K562 (cell line): ENCODE measurements around the gene TLCD1. TPM values are rescaled to one million over a fixed set of nuclear protein-coding genes. Genes with fewer than 3 reads are reported as not detected.
A peak's percentile ranks its signal among the peaks of the same experiment; 100 is the strongest.

Source experiments
- BACH1 ChIP-seq: fragments of 200-800 bp; sonication (Bioruptor generic); IDR thresholded peaks from 2 replicates; pipeline ENCODE4 v1.6.1; 2016; ENCODE audit warnings: missing genetic modification characterization, missing compliant biosample characterization
- CBFA2T3 ChIP-seq: fragments of 450-650 bp; IDR thresholded peaks from 2 replicates; pipeline ENCODE4 v1.6.1; 2017
- CBX3 ChIP-seq, 2 experiments: IDR thresholded peaks; 1 replicate in 1 of 2; 2 replicates in 1 of 2; pipeline ENCODE4 v1.6.1; 2012; ENCODE audit warnings: inconsistent platforms in 2 of 2, low read length in 2 of 2, borderline replicate concordance in 1 of 2, control low read depth in 1 of 2
- CREM ChIP-seq: IDR thresholded peaks from 2 replicates; pipeline ENCODE4 v1.6.1; 2014; ENCODE audit warnings: antibody characterized with exemption, low read depth
- CUX1 ChIP-seq: fragments of 200-800 bp; sonication (Bioruptor generic); IDR thresholded peaks from 2 replicates; pipeline ENCODE4 v1.6.1; 2016; ENCODE audit warnings: missing genetic modification characterization, missing compliant biosample characterization
- ETV1 ChIP-seq: fragments of 450-650 bp; conservative IDR thresholded peaks from 2 replicates; pipeline ENCODE4 v1.6.1; 2016; ENCODE audit warnings: missing genetic modification characterization, control low read depth, low read depth, missing compliant biosample characterization
- HMG20B ChIP-seq: fragments of 250-450 bp; sonication (Bioruptor Pico); IDR thresholded peaks from 2 replicates; pipeline ENCODE4 v1.5.0; 2021; ENCODE audit warnings: mild to moderate bottlenecking
- KDM1A ChIP-seq, 2 experiments: fragments of 450-650 bp; IDR thresholded peaks; 2 replicates each; pipeline ENCODE4 v1.6.1; 2016; ENCODE audit warnings: mild to moderate bottlenecking in 2 of 2
- LARP7 ChIP-seq: fragments of 450-650 bp; IDR thresholded peaks from 2 replicates; pipeline ENCODE4 v1.6.1; 2016
- LCOR ChIP-seq: sonication (generic); formaldehyde crosslinking; IDR thresholded peaks from 2 replicates; pipeline ENCODE4 v1.8.0; 2022; ENCODE audit warnings: mild to moderate bottlenecking, missing genetic modification reagents
- MLLT1 ChIP-seq, 2 experiments: fragments of 450-650 bp; IDR thresholded peaks; 2 replicates each; pipeline ENCODE4 v1.6.1; 2016
- MTA2 ChIP-seq: fragments of 450-650 bp; IDR thresholded peaks from 2 replicates; pipeline ENCODE4 v1.6.1; 2016; ENCODE audit warnings: low read depth
- MYC ChIP-seq, 2 experiments: fragments of 250-450 bp in 1 of 2; sonication (Bioruptor Pico) in 1 of 2; IDR thresholded peaks; 2 replicates each; pipeline versions ENCODE4 v1.5.1 to v1.6.1; 2012 to 2021; ENCODE audit warnings: low read depth in 2 of 2, borderline replicate concordance in 1 of 2, improper control_type of control experiment in 1 of 2, low read length in 1 of 2, mild to moderate bottlenecking in 1 of 2, moderate library complexity in 1 of 2
- RAD21 ChIP-seq, 2 experiments: fragments of 250-450 bp in 1 of 2; fragments of 450-650 bp in 1 of 2; sonication (Bioruptor Pico) in 1 of 2; formaldehyde crosslinking in 1 of 2; IDR thresholded peaks in 1 of 2; conservative IDR thresholded peaks in 1 of 2; 2 replicates each; pipeline versions ENCODE4 v1.4.0 to v1.8.0; 2020 to 2022; ENCODE audit warnings: mild to moderate bottlenecking in 2 of 2, moderate library complexity in 1 of 2
- RFX7 ChIP-seq: fragments of 250-450 bp; sonication (Bioruptor Pico); IDR thresholded peaks from 2 replicates; pipeline ENCODE4 v1.5.1; 2021; ENCODE audit warnings: mild to moderate bottlenecking
- polyA plus RNA-seq, 8 experiments: library from polyadenylated mRNA; depleted of rRNA in 4 of 8; stranded (reverse) in 5 of 8; unstranded in 3 of 8; fragments of >200 nt; fragmentation: Nextera tagmentation in 2 of 8; fragmentation: Illumina TruSeq in 1 of 8; extraction: Ambion mirVana in 2 of 8; extraction: Trizol in 1 of 8; gene quantifications; 2 replicates each; pipeline versions ENCODE4 v1.2.1 to v1.2.3, GENCODE V29; 2011 to 2014; ENCODE audit warnings: inconsistent platforms in 1 of 8, missing spikeins in 1 of 8
- total RNA-seq, 7 experiments: library from RNA; depleted of rRNA in 6 of 7; stranded (reverse); fragments of >200 nt in 6 of 7; fragmentation: Illumina TruSeq in 2 of 7; extraction: Trizol in 2 of 7; gene quantifications; 2 replicates each; pipeline versions ENCODE4 v1.2.1 to v1.2.3, GENCODE V29; 2011 to 2021; ENCODE audit warnings: low replicate concordance in 1 of 7
- TF ChIP-seq, protein P1 (sequence below): fragments of 250-450 bp; sonication (Bioruptor Pico); IDR thresholded peaks from 2 replicates; pipeline ENCODE4 v1.8.0; 2022; ENCODE audit warnings: moderate library complexity, mild to moderate bottlenecking, inconsistent platforms
- TF ChIP-seq, protein P2 (sequence below): fragments of 450-650 bp; conservative IDR thresholded peaks from 2 replicates; pipeline ENCODE4 v1.6.1; 2016; ENCODE audit warnings: missing genetic modification characterization, low read depth, mild to moderate bottlenecking, control low read depth, missing compliant biosample characterization

Gene TLCD1
- total and polyA plus RNA-seq, 9 of the 15 experiments (the other 6 are each of a cell fraction or from before 2014, with no cell fraction given): 6.8 to 37.7 (median 21.7) TPM

DNA sequence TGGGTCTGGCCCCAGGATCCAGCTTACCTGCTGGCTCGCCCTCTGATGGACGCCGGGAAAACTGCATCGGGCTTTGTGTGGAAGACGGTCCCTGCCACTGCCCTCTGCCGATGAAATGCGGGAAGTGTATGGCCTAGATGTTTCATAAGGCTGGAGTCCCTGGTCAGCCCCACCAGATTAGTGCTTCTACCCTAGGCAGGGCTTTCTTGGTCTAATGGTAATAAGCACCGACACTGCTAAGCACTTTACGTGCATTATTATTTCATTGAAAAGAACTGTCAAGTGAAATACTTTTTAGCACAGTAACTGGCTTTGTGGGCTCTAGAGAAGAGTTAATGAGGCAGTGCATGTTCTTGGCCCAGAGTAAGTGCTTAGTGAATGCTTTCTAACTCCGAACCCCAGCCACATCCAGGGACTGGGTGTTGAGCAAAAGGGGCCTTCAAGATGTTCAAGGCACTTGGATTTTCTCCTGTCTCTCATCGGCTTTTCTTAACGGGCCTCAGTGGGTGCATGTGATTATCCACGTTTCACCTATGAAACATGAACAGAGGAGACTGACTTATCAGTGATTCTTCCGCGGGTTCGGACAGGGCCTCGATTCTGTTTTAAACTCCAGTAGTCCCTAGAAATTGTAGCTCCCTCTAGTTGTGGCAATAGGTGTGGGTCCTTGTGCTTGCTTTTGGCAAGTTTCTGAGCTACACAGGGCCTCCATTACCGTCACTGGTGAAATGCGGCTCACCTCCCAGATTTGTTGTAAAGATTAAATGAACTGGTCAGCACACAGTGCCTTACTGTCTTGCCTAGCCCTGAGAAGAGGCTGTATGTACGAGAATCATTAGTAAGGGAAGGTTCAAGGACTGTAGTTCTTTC, 24.4 kb upstream of the TLCD1 start (continued):
- TF ChIP-seq MLLT1 (IDR thresholded peaks at IDR 0.05) (peak in 1 of 2 experiments; percentile 95; a peak in 2 of 4 replicates), MYC (IDR thresholded peaks at IDR 0.05; ENCODE audit: low read depth, low read length) (peak; percentile 67; the same call in 1 of the 2 replicates), MYC (CRISPR knock-in tag; IDR thresholded peaks at IDR 0.05; ENCODE audit: borderline replicate concordance, low read depth) (no peak), CBX3 (IDR thresholded peaks at IDR 0.05; ENCODE audit: borderline replicate concordance in 1 of 2, low read length in 2 of 2) (peak in 1 of 2 experiments; percentile 82; a peak in 2 of 3 replicates), MTA2 (no peak), CREM (peak; percentile 65; the same call in 1 of the 2 replicates), HMG20B (CRISPR knock-in tag) (no peak), KDM1A (IDR thresholded peaks at IDR 0.05) (no peak), LARP7 (no peak), RAD21 (CRISPR knock-in tag; conservative IDR thresholded peaks at IDR 0.05 in 1 of 2, IDR thresholded peaks at IDR 0.05 in 1 of 2) (peak; percentile 99), CBFA2T3 (no peak), CUX1 (CRISPR knock-in tag) (no peak), RFX7 (CRISPR knock-in tag) (no peak), ETV1 (tag) (no peak), BACH1 (tag) (no peak), LCOR (CRISPR knock-in tag) (peak; percentile 66; the same call in 1 of the 2 replicates)
- TF ChIP-seq, protein P1, sequence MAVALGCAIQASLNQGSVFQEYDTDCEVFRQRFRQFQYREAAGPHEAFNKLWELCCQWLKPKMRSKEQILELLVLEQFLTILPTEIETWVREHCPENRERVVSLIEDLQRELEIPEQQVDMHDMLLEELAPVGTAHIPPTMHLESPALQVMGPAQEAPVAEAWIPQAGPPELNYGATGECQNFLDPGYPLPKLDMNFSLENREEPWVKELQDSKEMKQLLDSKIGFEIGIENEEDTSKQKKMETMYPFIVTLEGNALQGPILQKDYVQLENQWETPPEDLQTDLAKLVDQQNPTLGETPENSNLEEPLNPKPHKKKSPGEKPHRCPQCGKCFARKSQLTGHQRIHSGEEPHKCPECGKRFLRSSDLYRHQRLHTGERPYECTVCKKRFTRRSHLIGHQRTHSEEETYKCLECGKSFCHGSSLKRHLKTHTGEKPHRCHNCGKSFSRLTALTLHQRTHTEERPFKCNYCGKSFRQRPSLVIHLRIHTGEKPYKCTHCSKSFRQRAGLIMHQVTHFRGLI (CRISPR knock-in tag): peak; percentile 87; the same call in 1 of the 2 replicates
- TF ChIP-seq, protein P2, sequence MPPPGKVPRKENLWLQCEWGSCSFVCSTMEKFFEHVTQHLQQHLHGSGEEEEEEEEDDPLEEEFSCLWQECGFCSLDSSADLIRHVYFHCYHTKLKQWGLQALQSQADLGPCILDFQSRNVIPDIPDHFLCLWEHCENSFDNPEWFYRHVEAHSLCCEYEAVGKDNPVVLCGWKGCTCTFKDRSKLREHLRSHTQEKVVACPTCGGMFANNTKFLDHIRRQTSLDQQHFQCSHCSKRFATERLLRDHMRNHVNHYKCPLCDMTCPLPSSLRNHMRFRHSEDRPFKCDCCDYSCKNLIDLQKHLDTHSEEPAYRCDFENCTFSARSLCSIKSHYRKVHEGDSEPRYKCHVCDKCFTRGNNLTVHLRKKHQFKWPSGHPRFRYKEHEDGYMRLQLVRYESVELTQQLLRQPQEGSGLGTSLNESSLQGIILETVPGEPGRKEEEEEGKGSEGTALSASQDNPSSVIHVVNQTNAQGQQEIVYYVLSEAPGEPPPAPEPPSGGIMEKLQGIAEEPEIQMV (tag): no peak
